ENCODE data around the gene DNMT3B.

The DNMT3B gene

GRCh38 chr20:32753731-32754130, 8.5 kb upstream of the DNMT3B start:
- no peak for ATAC-seq (ENCODE audit: insufficient read depth, low read depth)
- no peaks in the 10 kb centered on the region for H3K9me3 ChIP-seq (ENCODE audit: insufficient read depth, low read length, severe bottlenecking)
- no peaks in the 10 kb centered on the region for H3K27me3 ChIP-seq (ENCODE audit: insufficient read depth, low read length, poor library complexity)
- H3K36me3 ChIP-seq (ENCODE audit: insufficient read depth, low read length), result no peaks in the 10 kb centered on the region
- no peak overlapping the region for H2AFZ ChIP-seq (ENCODE audit: low read depth, low read length)
- no peak overlapping the region for H3K9ac ChIP-seq (ENCODE audit: low read depth, low read length)
- no peaks in the 10 kb centered on the region for H3K79me2 ChIP-seq (ENCODE audit: insufficient read depth, low read length)
- no peak overlapping the region for H3K4me3 ChIP-seq (ENCODE audit: low read depth in 1 of 2, low read length in 2 of 2)
- no peak for TF ChIP-seq EZH2 (IDR thresholded peaks at IDR 0.05; ENCODE audit: borderline replicate concordance, low read depth, low read length, severe bottlenecking)
- DNase-seq, result no peak
- no peak overlapping the region for H3K4me2 ChIP-seq (ENCODE audit: insufficient read depth, low read length)
- H3K27ac ChIP-seq (ENCODE audit: low read length), result no peak overlapping the region
- H4K20me1 ChIP-seq (ENCODE audit: insufficient read depth, low read length), result no peaks in the 10 kb centered on the region
- H3K4me1 ChIP-seq (ENCODE audit: insufficient read depth, low read length), result no peaks in the 10 kb centered on the region

- Histone ChIP-seq H3K36me3 (ENCODE audit: insufficient read depth, low read length) (no peaks in the 10 kb centered on the region), H2AFZ (ENCODE audit: low read depth, low read length) (no peak overlapping the region), H3K4me2 (ENCODE audit: insufficient read depth, low read length) (no peak overlapping the region), H3K4me3 (ENCODE audit: low read depth in 1 of 2, low read length in 2 of 2) (no peak overlapping the region), H3K9ac (ENCODE audit: low read depth, low read length) (no peak overlapping the region), H3K27ac (ENCODE audit: low read length) (no peak overlapping the region), H3K79me2 (ENCODE audit: insufficient read depth, low read length) (no peaks in the 10 kb centered on the region), H3K9me3 (ENCODE audit: insufficient read depth, low read length, severe bottlenecking) (no peaks in the 10 kb centered on the region), H3K4me1 (ENCODE audit: insufficient read depth, low read length) (peaks cover 6% of the 10 kb centered on the region), H3K27me3 (ENCODE audit: insufficient read depth, low read length, poor library complexity) (no peaks in the 10 kb centered on the region), H4K20me1 (ENCODE audit: insufficient read depth, low read length) (no peaks in the 10 kb centered on the region)
- DNase-seq (no peak), ATAC-seq (ENCODE audit: insufficient read depth, low read depth) (no peak)
- TF ChIP-seq, protein P1, sequence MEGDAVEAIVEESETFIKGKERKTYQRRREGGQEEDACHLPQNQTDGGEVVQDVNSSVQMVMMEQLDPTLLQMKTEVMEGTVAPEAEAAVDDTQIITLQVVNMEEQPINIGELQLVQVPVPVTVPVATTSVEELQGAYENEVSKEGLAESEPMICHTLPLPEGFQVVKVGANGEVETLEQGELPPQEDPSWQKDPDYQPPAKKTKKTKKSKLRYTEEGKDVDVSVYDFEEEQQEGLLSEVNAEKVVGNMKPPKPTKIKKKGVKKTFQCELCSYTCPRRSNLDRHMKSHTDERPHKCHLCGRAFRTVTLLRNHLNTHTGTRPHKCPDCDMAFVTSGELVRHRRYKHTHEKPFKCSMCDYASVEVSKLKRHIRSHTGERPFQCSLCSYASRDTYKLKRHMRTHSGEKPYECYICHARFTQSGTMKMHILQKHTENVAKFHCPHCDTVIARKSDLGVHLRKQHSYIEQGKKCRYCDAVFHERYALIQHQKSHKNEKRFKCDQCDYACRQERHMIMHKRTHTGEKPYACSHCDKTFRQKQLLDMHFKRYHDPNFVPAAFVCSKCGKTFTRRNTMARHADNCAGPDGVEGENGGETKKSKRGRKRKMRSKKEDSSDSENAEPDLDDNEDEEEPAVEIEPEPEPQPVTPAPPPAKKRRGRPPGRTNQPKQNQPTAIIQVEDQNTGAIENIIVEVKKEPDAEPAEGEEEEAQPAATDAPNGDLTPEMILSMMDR (IDR thresholded peaks at IDR 0.05; ENCODE audit: borderline replicate concordance, extremely low read depth, low read length, poor library complexity, severe bottlenecking), result no peak
- no peak for TF ChIP-seq EZH2 (IDR thresholded peaks at IDR 0.05; ENCODE audit: borderline replicate concordance, low read depth, low read length, severe bottlenecking)
These were observed 6.0 kb upstream of the DNMT3B start for GRCh38 chr20:32756156-32756555.

- Histone ChIP-seq H3K9ac (ENCODE audit: low read depth, low read length) (peak overlapping the region; percentile 75), H2AFZ (ENCODE audit: low read depth, low read length) (peak overlapping the region; percentile 92), H3K36me3 (ENCODE audit: insufficient read depth, low read length) (no peaks in the 10 kb centered on the region), H3K27me3 (ENCODE audit: insufficient read depth, low read length, poor library complexity) (no peaks in the 10 kb centered on the region), H4K20me1 (ENCODE audit: insufficient read depth, low read length) (peaks cover 3% of the 10 kb centered on the region; the same call in 1 of the 2 replicates), H3K4me1 (ENCODE audit: insufficient read depth, low read length) (peaks cover 40% of the 10 kb centered on the region), H3K27ac (ENCODE audit: low read length) (peak overlapping the region; percentile 78), H3K4me3 (ENCODE audit: low read depth in 1 of 2, low read length in 2 of 2) (peak overlapping the region; percentile 48 to 65; a peak in 3 of 4 replicates), H3K4me2 (ENCODE audit: insufficient read depth, low read length) (peak overlapping the region; percentile 90), H3K79me2 (ENCODE audit: insufficient read depth, low read length) (no peaks in the 10 kb centered on the region; the same call in 1 of the 2 replicates), H3K9me3 (ENCODE audit: insufficient read depth, low read length, severe bottlenecking) (no peaks in the 10 kb centered on the region)
- TF ChIP-seq EZH2 (IDR thresholded peaks at IDR 0.05; ENCODE audit: borderline replicate concordance, low read depth, low read length, severe bottlenecking), result no peak
- TF ChIP-seq, protein P1 (IDR thresholded peaks at IDR 0.05; ENCODE audit: borderline replicate concordance, extremely low read depth, low read length, poor library complexity, severe bottlenecking), result no peak
- DNase-seq, result no peak
- no peak for ATAC-seq (ENCODE audit: insufficient read depth, low read depth)
These were observed 761 bp upstream of the DNMT3B start for GRCh38 chr20:32761417-32761830.

- Histone ChIP-seq H2AFZ (ENCODE audit: low read depth, low read length) (peak overlapping the region; percentile 80), H3K27me3 (ENCODE audit: insufficient read depth, low read length, poor library complexity) (no peaks in the 10 kb centered on the region), H3K27ac (ENCODE audit: low read length) (peak overlapping the region; percentile 54; the same call in 1 of the 2 replicates), H3K4me3 (ENCODE audit: low read depth in 1 of 2, low read length in 2 of 2) (peak overlapping the region; percentile 48 to 65; a peak in 3 of 4 replicates), H4K20me1 (ENCODE audit: insufficient read depth, low read length) (peaks cover 3% of the 10 kb centered on the region; the same call in 1 of the 2 replicates), H3K9me3 (ENCODE audit: insufficient read depth, low read length, severe bottlenecking) (no peaks in the 10 kb centered on the region), H3K4me2 (ENCODE audit: insufficient read depth, low read length) (peak overlapping the region; percentile 90), H3K79me2 (ENCODE audit: insufficient read depth, low read length) (peaks cover 3% of the 10 kb centered on the region; the same call in 1 of the 2 replicates), H3K9ac (ENCODE audit: low read depth, low read length) (peak overlapping the region; percentile 75), H3K4me1 (ENCODE audit: insufficient read depth, low read length) (peaks cover 40% of the 10 kb centered on the region), H3K36me3 (ENCODE audit: insufficient read depth, low read length) (no peaks in the 10 kb centered on the region)
- DNase-seq (peak; percentile 39), ATAC-seq (ENCODE audit: insufficient read depth, low read depth) (peak; percentile 27)
- TF ChIP-seq EZH2 (IDR thresholded peaks at IDR 0.05; ENCODE audit: borderline replicate concordance, low read depth, low read length, severe bottlenecking), result no peak
- TF ChIP-seq, protein P1 (IDR thresholded peaks at IDR 0.05; ENCODE audit: borderline replicate concordance, extremely low read depth, low read length, poor library complexity, severe bottlenecking), result no peak
These were observed 593 bp downstream of the DNMT3B start for GRCh38 chr20:32762754-32763201.

All from DND-41 (cell line).